Endometrial microvascular endothelial cells (primary cell): ENCODE data around the gene TNFRSF4. TPM values are rescaled to one million over a fixed set of nuclear protein-coding genes. Genes with fewer than 3 reads are reported as not detected.
"Not testable (repeated sequence)": the region's sequence is repeated elsewhere in the genome, so short reads cannot be mapped to it uniquely, and the experiment has no call there.

Experiments
- in situ Hi-C: cut with HindIII; loops from 2 replicates; pipeline ENCODE4 v1.10.0; 2017; ENCODE audit warnings: low sequenced_read_pairs, low pct_unique_long_range_greater_than_20kb; ENCODE audit errors: inconsistent ontology term
- total RNA-seq: library from RNA; depleted of rRNA; stranded (reverse); fragments of >200 nt; gene quantifications from one replicate; pipeline ENCODE4 v1.2.3, GENCODE V29; 2015; ENCODE audit errors: inconsistent ontology term

Gene TNFRSF4
- total RNA-seq, 1 donor from 2014 or later, result not detected

DNA sequence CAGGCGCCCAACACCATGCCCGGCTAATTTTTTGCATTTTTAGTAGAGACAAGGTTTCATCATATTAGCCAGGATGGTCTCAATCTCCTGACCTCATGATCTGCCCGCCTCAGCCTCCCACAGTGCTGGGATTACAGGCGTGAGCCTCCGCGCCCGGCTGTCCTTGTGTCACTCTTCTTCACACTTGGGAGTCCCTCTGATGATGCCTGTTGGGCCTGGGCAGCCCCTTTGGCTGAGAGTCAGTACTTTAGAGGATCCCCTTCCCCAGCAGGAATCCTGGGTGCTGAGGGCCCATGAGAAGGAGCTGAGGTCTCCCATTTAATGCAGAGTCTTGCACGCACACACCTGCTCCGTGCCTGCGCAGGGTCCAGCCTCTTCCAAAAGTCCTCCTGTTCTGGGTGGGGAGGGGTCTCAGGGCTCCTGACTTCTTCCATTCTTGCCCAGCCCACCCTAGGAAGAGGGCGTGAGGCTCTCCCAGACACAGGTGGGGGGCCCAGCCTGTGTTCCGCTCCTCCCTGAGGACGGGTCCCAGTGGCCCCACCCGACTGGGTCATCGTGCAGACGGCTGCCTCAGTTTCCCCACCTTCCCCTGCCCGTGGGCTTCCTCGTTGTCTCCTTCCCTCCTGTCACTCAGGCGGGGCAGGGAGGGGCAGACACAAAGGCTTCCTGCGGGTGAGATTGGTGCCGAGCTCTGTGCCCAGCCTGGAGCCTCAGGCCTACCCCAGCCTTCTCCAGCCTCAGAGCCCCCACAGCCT is 36.3 kb downstream of the TNFRSF4 start:
- in situ Hi-C loops, result no loop called here

DNA sequence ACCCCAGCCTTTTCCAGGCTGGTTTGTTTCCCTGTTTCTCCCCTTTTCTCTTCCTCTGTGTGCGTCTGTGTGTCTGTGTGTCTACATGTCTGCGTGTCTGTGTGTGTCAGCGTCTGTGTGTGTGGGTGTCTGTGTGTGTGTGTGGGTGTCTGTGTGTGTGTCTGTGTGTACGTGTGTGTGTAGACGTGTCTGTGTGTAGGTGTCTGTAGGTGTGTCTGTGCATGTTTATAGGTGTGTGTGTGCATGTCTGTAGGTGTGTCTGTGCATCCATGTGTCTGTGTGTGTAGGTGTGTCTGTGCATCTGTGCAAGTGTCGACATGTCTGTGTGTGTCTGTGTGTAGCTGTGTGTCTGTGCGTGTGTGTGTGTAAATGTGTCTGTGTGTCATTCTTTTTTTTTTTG is 37.0 kb downstream of the TNFRSF4 start:
- in situ Hi-C loops, result no loop called here

DNA sequence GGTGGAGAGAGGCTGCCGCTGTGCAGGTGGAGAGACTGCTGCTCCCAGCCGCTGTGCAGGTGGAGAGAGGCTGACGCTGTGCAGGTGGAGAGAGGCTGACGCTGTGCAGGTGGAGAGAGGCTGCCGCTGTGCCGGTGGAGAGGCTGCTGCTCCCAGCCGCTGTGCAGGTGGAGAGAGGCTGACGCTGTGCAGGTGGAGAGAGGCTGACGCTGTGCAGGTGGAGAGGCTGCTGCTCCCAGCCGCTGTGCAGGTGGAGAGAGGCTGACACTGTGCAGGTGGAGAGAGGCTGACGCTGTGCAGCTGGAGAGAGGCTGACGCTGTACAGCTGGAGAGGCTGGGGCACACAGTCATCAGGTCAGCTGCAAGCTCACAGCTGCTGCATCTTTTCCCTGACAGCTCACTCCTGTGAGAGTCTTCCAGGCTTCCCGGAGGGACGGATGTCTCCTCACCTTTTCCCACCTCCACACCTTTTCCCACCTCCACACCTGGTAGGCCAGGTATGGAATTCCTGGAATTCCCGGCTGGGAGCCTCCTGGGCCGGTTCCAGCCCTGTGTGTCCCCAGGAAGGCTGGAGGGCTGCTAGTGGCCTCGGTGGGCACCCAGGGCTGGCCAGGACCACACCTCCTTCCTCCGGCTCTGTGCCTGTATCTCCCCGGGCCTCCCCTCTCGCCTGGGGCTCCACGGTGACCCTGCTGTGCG is 37.7 kb downstream of the TNFRSF4 start:
- in situ Hi-C loops, result not testable (repeated sequence)

DNA sequence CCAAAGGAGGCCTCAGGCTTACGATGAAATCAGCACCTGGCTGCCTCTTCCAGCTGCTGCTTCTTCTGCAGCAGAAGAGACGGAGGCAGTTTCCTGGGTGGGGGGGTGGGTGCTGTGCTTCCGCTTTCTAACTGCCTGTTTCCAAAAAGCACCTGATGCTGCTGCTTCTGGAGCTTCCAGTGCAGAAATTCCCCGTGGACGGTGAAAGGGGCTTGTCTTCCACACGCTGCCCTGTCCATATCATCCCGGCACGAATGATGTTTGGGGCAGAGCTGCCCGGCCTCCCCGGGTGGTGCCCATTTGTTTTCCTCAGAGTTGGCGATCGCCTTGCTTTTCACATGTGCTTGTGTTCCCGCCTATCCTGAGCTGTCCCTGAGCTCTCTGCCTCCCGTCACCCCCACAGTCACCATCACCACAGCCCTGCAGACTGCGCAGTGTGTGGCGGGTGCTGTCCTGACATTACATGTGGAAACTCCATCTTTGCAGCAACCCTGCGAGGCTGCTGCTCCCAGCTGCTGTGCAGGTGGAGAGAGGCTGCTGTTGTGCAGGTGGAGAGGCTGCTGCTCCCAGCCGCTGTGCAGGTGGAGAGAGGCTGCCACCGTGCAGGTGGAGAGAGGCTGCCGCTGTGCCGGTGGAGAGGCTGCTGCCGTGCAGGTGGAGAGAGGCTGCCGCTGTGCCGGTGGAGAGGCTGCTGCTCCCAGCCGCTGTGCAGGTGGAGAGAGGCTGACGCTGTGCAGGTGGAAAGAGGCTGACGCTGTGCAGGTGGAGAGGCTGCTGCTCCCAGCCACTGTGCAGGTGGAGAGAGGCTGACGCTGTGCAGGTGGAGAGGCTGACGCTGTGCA is 38.5 kb downstream of the TNFRSF4 start:
- in situ Hi-C loops, result no loop called here

DNA sequence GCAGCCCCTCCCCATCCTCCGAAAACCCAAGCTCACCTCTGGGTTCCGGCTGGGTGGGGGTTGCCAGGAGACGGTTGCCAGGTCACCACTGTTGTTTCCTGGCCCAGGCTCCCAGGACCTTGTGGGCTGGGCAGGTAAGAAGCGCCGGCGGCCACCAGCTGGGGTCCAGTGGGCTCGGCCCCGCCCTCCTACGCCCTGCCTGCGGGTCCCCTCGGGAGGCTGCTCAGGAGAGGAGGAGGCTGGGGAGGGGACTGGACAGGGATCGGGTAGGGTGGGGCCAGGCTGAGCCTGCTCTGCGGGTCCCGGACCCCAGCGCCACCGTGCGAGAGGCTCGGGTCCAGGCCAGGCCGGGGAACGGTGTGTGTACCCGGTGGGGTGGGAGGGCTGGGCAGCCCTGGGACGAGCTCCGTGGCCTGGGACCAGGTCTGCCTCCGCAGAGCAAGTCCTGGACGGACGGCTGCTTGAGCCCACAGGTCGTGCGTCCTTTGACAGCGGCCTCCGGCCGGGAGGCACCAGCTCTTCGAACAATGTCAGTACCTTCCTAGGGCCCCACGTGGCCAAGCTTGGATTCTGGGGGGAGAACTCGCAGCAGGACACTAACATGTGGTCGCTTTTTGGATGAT is 40.0 kb downstream of the TNFRSF4 start, which contains the start of gene TTLL10:
TSS of gene TTLL10 (plus strand) at position 88 of the 623 bp plus-strand sequence. CDS start 5,336 bp downstream, outside the sequence.
- in situ Hi-C loops, result no loop called here

DNA sequence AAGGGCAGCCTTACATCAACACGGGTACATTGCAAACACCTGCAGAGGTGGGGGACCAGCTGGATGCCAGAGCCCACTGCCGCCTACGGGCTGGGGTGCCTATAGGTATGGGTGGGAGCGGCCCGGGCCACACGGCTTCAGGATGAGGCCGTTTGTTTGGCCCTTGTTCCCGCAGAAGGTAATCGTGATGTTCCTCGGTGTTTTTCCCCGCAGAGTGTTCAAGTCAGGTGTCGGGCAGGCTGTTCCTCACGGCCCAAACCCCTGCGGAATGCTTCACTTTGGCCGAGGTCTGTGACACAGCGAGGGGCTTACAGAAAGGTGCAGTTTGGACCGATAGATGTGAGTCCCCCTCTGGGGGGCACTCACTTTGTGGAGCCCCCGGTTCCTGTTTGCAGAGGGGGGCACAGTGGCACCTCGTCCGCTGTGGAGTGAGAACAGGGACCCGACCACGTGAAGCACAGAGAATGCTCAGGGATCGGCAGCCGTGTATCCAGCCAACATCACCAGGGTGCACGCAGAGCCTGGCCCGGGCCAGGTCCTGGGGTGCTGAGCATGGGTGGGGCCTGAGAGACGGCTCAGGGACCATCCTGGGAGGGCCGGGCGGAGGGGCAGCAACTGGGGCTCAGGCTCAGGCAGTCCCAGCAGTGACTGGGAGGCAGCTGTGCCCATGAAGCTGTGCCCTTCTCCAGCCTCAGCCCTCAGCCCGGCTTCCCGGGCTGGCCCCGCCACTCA is 40.7 kb downstream of the TNFRSF4 start:
- in situ Hi-C loops, result no loop called here

DNA sequence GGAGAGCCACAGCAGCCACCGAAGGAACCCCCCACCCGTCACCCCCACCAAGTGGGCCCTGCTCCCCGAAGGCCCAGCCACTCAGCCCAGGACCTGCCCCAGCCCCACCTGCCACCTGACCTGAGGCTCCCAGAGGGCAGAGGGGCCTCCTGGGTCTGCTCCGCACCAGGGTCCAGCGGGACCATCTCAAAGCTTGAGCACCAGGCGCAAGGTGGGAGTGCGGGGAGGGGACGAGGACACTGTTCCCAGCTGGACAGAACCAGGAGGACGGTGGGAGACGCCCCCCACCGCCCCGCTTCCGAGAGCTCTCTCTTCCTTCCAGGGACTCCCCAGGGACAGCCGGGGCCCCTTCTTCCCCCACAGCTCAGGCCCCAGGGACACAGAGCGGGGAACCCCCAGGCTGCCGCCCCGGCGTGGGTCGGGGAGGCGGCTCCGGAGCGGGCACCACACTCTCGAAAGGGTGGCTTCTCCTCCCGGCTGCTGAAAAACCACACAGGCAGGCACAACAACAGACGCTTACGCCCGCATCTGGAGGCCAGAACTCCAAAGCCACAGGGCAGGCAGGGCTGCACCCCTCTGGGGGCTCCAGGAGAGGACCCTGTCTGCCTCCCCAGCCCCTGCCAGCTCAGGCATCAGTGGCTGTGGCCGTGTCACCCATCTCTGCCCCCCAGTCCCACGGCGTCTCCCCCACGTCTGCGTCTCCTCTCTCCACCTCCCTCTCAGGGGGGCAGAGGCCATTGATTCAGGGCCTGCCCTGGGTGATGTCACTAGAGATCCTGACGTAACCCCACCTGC is 42.2 kb downstream of the TNFRSF4 start:
- in situ Hi-C loops, result no loop called here

DNA sequence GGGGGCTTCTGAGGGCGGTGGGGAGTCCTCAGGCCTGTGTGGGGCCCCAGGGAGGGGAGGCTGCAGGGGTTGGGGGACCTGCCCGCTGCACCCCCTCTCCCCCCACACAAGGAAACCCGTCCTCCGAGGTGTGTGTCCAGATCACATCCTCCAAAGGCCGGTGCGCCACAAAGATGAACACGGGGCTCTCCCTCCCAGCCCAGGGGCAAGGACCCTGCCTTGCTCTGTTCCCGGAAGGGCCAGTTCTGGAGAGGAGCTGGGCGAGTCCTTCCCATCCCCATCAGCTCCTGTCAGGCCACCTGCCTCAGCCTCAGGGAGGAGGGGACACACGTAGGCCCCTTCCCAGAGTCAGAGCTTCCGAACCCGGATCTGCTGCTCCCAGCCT is 42.8 kb downstream of the TNFRSF4 start:
- in situ Hi-C loops, result no loop called here

DNA sequence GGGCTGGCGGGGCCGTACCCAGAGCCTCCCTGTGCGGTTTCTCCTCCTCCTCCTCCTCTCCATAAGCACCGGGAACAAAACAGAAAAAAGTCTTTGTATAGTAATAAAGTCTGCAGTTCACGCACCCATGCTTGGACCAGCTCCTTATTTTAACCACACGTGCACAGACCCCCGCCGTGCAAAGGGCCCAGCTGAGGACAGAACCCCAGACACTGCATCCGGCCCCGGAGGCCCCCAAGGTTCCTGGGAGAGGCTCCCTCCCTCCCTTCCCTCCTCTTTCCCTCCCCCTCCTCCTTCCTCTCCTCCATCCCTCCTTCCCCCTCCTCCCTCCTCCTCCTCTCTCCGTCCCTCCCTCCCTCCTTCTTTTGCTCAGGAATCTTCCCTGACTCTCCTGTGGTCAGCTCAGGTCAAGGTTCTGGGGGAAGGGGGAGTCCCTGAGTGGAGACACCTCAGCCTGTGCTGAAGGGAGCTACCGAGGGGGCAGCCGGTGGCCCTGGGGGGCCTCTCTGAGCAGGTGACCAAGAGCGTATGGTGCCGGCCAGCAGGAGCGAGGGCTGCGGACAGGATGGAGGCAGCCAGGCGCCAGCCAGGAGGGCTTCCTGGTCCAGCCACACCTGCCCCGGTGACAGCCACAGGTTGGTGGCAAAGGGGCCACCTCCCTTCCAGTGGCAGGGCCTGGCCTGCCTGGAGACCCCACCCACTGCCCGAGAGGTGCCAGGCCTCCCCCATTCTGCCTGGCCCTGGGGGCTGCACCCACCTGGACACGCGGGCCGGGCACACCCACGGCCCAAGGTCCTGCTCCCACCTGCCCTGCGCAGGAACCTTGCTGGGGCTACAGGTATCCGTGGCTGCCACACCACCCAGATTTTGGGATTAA is 43.5 kb downstream of the TNFRSF4 start:
- in situ Hi-C loops, result no loop called here

DNA sequence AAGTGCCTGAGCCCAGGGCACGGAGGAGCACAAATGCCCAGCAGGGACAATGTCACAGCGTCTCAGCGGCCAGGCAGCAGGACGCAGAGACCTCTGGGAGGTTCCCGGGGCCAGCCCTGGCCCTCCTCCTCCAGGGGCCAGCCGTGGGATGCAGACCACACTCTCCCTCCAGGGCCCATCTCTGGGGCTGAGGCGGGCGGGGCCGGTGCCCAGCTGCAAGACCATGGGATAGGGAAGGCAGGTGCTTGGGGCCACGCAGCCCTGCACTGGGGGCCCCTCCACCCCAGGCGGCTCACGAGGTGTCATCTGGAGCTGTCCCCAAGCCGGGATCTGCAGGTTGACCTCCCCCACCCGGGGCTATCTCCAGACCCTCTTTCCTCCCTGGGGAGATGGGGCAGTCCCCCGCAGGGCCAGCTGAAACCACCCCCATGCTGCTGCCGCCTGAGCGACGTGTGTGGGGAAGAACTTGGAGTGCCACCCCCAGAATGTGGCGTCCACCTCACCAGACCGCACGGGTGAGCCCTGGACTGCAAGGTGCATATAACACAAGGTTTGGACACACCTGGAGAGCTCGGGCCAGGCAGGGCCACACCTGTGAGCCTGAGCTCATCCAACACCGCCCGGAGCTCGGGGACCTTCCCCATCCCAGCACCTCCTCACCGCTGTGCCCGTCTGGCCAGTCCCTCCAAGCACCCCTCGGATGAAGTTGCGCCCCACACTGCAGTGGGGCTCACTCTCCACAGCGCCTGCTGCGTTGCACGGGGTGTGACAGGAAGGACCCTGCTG is 44.3 kb downstream of the TNFRSF4 start:
- in situ Hi-C loops, result no loop called here

DNA sequence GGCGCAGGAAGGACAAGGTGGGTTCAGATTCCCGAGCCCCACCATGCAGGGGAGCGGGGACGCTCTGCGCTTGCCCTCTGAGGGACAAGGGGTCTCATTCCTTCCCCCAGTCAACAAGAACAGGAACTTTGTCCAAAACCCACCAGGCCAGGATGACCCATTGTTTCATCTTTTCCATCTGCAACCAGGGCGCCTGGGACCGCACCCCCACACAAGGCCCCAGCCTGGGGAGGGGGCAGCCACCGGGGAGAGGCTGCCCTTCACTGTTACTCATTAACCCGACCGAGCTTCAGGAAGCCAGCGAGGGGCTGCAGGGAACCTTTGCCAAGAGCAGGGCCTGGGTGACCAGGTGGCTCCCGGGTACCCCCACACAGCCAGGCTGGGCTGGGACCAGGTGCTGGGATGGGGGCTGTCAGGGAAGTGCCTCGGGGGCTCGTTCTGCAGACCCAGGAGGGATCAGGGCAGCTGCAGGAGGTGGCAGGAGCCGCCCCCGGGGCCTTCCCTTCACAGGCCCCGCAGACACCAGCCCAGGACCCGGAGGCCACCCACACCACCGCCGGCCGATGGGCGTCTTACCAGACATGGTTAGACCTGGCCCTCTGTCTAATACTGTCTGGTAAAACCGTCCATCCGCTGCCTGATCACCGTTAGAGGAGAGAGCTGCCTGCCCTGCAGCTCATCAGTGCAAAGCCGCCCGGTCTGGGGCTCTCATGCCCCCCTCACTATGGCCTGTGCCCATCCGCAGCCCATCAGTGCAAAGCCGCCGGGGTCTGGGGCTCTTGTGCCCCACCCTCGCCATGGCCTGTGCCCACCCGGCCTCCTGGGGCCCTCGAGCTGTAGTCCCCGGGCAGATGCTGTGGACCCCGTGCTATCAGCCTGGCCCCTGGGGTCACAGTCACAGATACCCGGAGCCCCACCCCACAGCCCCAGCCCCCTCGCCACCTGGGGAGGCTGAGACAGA is 45.2 kb downstream of the TNFRSF4 start:
- in situ Hi-C loops, result no loop called here

DNA sequence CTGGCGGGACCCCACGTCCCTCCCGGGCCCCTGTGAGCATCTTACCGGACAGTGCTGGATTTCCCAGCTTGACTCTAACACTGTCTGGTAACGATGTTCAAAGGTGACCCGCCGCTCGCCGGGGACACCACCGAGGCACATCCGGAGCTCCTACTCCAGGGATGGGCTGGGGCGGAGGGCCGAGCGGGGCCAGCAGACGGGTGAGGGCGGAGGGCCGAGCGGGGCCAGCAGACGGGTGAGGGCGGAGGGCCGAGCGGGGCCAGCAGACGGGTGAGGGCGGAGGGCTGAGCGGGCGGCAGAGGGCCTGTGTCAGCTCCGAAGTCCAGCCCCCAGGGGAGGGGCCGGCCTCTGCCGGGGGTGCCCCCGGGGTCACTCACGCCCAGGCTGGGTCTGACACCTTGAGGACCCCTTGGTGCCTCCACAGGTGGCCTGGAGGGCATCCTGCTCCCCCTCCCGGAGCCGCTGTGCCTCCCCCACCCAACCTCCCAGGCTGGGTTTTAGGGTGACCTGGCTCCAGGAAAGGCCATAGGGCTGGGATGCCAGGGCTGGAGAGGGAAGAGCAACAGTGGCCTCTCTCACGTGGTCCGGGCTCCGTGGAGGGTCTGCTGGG is 46.0 kb downstream of the TNFRSF4 start:
- in situ Hi-C loops, result no loop called here

DNA sequence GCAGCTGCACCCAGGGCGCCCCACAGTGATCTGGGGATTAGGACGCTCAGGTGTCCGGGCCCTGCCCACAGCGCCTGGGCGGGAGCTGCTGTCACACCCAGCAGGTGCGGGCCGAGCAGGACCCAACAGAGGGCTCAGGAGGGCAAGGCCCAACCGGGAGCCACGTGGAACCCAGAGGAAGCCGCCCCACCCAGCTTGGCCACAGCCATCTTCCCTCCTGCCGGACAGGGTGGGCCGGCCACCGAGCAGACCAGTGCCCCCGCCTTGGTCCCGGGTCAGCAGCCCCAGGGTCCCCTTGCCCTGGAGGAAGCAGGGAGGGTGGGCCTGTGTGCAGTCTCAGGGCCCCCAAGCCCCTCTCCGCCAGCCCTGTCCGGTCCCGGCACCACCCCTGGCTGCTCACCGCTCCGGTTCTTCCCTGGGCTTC is 46.5 kb downstream of the TNFRSF4 start:
- in situ Hi-C loops, result no loop called here

DNA sequence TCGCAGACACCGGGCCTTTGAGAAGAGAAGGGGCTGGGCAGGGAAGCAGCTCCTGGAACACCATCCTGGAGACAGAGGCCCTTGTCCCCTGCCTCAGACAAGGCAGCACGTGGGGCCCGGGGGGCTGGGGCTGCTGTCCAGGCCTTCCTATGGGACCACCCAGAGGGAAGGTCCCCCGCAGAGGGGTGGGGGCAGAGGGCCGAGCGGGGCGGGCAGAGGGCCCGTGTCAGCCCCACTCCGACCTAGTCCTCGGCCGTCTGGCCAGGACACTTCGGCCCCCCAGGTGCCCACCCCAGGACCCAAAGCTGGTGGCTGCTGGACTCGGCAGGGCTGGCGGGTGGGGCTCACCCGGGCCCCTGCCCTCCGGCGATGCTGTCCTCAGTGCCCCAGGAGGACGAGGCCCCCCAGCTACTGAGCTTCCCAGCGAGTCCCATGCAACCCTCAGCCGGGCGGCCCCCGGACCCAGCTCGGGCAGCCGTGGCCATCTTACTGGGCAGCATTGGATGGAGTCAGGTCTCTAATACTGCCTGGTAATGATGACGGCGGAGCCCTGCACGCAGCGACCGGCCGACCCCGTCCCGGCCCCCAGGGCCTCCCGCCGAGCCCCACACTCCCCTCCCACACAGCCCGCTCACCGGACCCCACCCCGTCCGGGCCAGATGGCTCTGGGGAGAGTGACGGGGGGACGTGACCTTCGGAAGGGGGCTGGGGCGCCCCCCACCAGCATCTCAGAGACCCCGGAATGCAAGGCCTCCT is 47.1 kb downstream of the TNFRSF4 start:
- in situ Hi-C loops, result no loop called here
